Measurements from ENCODE around the gene GON4L.
"Not testable (repeated sequence)": the region's sequence is repeated elsewhere in the genome, so short reads cannot be mapped to it uniquely, and the experiment has no call there.

GON4L gene

DNA sequence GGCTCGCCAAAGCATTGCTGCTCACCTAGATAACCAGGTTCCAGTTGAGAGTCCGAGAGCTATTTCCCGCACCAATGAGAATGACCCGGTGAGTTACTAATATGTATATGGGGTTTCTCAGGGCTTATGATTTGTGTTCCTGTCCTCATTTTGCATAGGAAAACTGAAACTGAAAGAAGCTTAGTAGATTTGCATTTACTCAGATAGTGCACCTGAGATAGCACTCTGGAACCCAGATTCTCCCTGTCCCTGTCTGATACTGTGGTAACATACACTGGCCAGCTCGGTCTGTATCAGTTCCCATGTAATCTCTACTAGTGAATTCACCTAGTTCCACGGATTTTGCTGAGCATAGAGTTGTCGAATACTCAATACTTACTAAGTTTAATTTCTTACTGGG, 140.0 kb downstream of the GON4L start:
- H3K27ac ChIP-seq = no peak overlapping the region

DNA sequence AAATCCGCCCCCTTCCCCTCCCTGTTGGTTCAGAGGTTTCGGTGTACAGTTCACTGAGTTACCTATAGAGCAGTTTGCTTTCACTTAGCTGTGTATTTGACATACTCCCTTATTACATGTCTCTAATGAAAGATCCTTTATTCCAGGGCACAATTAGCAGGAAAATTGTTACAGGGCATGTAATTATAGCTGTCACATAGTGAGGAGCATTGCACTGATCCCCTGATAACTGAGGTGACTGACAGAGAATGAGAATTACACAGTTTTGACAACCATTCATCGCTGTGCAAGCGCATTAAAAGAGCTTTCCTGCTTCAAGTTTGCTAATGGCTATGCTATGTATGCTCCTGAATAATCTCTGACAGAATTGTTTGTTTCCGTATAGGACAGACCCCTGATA, 141.2 kb downstream of the GON4L start:
- TF ChIP-seq, protein P1, sequence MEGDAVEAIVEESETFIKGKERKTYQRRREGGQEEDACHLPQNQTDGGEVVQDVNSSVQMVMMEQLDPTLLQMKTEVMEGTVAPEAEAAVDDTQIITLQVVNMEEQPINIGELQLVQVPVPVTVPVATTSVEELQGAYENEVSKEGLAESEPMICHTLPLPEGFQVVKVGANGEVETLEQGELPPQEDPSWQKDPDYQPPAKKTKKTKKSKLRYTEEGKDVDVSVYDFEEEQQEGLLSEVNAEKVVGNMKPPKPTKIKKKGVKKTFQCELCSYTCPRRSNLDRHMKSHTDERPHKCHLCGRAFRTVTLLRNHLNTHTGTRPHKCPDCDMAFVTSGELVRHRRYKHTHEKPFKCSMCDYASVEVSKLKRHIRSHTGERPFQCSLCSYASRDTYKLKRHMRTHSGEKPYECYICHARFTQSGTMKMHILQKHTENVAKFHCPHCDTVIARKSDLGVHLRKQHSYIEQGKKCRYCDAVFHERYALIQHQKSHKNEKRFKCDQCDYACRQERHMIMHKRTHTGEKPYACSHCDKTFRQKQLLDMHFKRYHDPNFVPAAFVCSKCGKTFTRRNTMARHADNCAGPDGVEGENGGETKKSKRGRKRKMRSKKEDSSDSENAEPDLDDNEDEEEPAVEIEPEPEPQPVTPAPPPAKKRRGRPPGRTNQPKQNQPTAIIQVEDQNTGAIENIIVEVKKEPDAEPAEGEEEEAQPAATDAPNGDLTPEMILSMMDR (conservative IDR thresholded peaks at IDR 0.05) = no peak

More for the DNA sequence above, 140.0 kb downstream of the GON4L start:
- TF ChIP-seq, protein P1 (conservative IDR thresholded peaks at IDR 0.05) = no peak

DNA sequence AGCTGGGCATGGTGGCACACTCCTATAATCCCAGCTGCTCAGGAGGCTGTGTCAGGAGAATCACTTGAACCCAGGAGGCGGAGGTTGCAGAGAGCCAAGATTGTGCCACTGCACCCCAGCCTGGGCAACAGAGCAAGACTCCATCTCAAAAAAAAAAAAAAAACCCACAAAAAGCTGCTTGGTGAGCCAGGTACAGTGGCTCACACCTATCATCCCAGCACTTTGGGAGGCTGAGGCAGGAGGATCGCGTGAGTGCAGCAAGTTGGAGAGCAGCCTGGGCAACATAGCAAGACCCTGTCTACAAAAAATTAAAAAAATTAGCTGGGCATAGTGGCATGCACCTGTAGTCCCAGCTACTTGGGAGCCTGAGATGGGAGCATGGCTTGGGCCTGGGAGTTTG, 142.0 kb downstream of the GON4L start:
- H3K27ac ChIP-seq = not testable (repeated sequence)

More for the DNA sequence above, 141.2 kb downstream of the GON4L start:
- no peak overlapping the region for H3K27ac ChIP-seq

DNA sequence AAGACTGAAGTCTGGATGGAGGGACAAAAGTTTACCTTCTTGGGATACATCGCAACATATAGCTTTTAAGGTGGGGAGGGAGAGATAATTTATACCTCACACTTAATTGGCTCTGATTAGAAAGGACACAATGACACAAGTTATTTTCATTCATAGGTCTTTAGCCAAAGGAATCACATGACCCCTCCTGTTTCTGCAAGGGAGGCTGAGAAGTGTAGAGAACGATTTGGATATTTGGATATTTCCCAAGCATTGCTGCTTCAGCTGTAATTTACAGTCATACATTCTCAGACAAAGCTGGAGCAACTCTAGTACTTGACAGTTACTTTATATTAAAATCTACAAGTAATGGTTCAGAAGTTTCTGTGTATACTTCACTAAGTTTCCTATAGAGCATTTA, 143.9 kb downstream of the GON4L start:
- no peak overlapping the region for H3K27ac ChIP-seq
- TF ChIP-seq, protein P1 (conservative IDR thresholded peaks at IDR 0.05) = no peak

DNA sequence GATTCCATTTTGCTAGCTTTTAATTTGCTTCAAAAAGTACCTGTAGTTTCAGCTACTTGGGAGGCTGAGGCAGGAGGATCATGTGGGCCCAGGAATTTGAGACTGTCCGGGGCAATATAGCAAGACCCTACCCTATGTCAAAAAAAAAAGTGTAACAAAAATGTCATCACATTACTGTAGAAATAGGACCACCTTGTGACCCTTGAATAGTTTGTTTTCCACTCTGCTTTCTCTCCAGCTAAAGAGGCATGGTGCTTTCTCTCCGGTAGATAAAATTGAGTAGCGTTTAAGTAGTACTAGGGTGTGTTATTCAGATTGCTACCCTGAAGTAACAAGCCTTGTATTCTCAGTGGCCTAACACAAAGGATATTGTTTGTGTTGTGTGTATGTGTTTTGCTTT, 144.4 kb downstream of the GON4L start:
- not testable (repeated sequence) for H3K27ac ChIP-seq

DNA sequence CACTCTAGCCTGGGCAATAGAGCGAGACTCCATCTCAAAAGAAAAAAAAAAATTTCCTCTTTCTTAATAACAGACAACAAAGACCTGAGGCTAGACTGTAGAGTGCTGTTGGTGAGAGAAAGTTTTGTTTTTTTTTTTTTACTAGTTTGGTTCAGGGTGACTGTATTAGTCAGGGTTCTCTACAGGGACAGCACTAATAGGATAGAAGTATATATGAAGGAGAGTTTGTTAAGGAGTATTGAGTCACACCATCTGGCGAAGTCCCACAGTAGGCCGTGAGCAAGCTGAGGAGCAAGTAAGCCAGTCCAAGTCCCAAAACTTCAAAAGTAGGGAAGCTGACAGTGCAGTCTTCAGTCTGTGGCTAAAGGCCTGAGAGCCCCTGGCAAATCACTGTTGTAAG, 145.6 kb downstream of the GON4L start:
- H3K27ac ChIP-seq = not testable (repeated sequence)

DNA sequence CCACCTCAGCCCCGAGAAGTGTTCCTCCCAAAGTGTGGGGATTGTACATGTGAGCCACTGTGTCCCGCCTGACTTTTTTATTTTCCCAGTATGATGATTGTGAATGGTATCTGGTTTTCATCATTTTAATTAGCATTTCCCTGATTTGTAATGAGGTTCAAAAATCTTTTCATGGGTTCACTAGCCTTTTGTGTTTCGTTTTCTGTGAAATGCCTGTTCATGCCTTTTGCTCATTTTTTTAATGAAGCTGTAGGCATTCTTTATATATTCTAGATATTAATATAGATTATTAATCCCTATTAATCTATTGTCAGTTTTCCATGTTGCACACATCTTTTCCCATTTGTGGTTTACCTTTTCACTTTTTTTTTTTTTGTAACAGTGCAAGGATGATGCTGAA, 147.6 kb downstream of the GON4L start:
- TF ChIP-seq, protein P1 (conservative IDR thresholded peaks at IDR 0.05) = no peak

DNA sequence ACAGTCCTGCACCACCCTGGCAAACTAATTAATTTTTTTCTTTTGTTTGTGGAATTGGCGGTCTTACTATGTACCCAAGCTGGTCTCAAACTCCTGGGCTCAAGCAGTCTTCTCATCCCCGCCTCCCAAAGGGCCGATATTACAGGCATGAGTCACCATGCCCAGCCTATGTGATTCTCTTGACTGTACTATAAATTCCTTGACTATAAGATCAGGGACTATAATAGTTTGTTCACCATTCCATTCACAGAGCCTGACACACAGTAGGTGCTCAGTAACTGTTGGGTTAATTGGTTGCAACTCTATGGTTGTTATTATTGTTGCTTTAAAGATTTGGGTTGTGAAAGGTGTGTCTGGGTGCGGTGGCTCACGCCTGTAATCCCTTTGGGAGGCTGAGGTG, 150.9 kb downstream of the GON4L start:
- TF ChIP-seq, protein P1 (conservative IDR thresholded peaks at IDR 0.05) = no peak
- no peak overlapping the region for H3K27ac ChIP-seq

More for the DNA sequence above, 147.6 kb downstream of the GON4L start:
- no peak overlapping the region for H3K27ac ChIP-seq

DNA sequence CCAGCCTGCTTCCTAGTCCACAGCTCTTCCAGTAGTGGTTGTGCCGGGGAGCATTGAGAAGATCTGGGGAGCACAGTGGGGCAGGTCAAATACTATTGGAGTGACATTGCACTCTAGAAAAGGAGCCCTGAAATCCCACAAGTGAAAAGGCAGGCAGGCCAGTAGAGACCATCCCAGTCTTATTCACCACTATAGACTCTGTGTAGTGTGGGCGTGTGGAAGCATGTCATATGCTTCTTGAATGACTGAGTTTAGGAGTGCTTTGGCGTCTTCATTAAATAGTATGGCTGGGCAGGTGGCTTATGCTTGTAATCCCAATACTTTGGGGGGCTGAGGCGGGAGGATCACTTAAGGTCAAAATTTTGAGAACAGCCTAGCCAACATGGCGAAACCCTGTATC, 152.6 kb downstream of the GON4L start:
- H3K27ac ChIP-seq = not testable (repeated sequence)

DNA sequence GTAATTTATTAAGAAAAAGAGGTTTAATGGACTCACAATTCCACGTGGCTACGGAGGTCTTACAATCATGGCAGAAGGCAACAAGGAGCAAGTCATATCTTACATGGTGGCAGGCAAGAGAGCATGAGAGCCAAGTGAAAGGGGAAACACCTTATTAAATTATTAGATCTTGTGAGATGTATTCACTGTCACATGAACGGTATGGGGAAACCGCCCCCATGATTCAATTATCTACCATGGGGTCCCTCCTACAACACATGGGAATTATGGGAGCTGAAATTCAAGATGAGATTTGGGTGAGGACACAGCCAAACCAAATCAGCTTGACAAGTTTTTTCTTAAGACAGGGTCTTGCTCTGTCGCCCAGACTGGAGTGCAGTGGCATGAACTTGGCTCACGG, 153.8 kb downstream of the GON4L start:
- TF ChIP-seq, protein P1 (conservative IDR thresholded peaks at IDR 0.05) = no peak
- no peak overlapping the region for H3K27ac ChIP-seq

DNA sequence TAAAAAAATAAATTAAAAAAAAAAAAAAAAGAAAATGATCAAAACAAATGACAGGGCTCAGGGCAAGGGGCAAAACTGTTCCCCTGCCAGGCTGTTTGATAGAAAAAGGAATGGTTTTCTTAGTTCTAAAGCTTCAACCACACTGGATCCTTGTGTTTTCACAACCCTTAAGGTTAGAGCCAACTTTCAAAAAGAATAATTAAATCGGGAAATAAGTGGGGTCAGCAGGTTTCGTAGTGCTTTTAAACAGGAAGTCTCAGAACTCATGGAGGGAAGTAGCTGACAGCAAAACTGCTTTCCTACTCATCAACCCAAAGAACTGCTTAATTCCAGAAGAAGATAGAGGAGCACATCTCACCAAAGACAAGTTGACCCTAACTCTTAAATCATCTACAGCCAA, 155.3 kb downstream of the GON4L start:
- H3K27ac ChIP-seq = not testable (repeated sequence)
